Measurements from ENCODE around the gene CMSS1.

Gene CMSS1

GRCh38 chr3:99965681-99966408, 148.2 kb downstream of the CMSS1 start:
- DNase-seq: no peak

GRCh38 chr3:99966662-99967416, 149.2 kb downstream of the CMSS1 start:
- no peak for DNase-seq

- no peak for DNase-seq
Observed at GRCh38 chr3:99967796-99968195, 150.1 kb downstream of the CMSS1 start.

- peak; percentile 35 for DNase-seq
Observed at GRCh38 chr3:99969136-99969535, 151.5 kb downstream of the CMSS1 start.

GRCh38 chr3:99970198-99970597, 152.5 kb downstream of the CMSS1 start:
- DNase-seq: no peak

- no peak for DNase-seq
Observed at GRCh38 chr3:99971761-99972160, 154.1 kb downstream of the CMSS1 start.

GRCh38 chr3:99972380-99973104, 154.9 kb downstream of the CMSS1 start:
- DNase-seq: no peak

- no peak for DNase-seq
Observed at GRCh38 chr3:99974989-99975388, 157.3 kb downstream of the CMSS1 start.

GRCh38 chr3:99976584-99976983, 158.9 kb downstream of the CMSS1 start:
- no peak for DNase-seq

GRCh38 chr3:99978221-99978620, 160.6 kb downstream of the CMSS1 start:
- DNase-seq: no peak

- no peak for DNase-seq
Observed at GRCh38 chr3:99980606-99981005, 162.9 kb downstream of the CMSS1 start.

- no peak for DNase-seq
Observed at GRCh38 chr3:99981138-99981537, 163.5 kb downstream of the CMSS1 start.

- no peak for DNase-seq
Observed at GRCh38 chr3:99982650-99983049, 165.0 kb downstream of the CMSS1 start.

- no peak for DNase-seq
Observed at GRCh38 chr3:99984139-99984538, 166.5 kb downstream of the CMSS1 start.

GRCh38 chr3:99984668-99985067, 167.0 kb downstream of the CMSS1 start:
- no peak for DNase-seq

GRCh38 chr3:99990179-99990578, 172.5 kb downstream of the CMSS1 start:
- DNase-seq: no peak

GRCh38 chr3:99997293-99997692, 179.6 kb downstream of the CMSS1 start:
- no peak for DNase-seq

- no peak for DNase-seq
Observed at GRCh38 chr3:99999536-99999935, 181.9 kb downstream of the CMSS1 start.

GRCh38 chr3:100001083-100001482, 183.4 kb downstream of the CMSS1 start:
- DNase-seq: no peak

GRCh38 chr3:100001526-100002270, 184.0 kb downstream of the CMSS1 start:
- DNase-seq: no peak

GRCh38 chr3:100002599-100003350, 185.1 kb downstream of the CMSS1 start:
- DNase-seq: no peak
